ENCODE results near the gene CAPN10. TPM values are rescaled to one million over a fixed set of nuclear protein-coding genes. Genes with fewer than 3 reads are reported as not detected.

The CAPN10 gene
- total RNA-seq, 1 donor from 2014 or later: 24.9 TPM

DNA sequence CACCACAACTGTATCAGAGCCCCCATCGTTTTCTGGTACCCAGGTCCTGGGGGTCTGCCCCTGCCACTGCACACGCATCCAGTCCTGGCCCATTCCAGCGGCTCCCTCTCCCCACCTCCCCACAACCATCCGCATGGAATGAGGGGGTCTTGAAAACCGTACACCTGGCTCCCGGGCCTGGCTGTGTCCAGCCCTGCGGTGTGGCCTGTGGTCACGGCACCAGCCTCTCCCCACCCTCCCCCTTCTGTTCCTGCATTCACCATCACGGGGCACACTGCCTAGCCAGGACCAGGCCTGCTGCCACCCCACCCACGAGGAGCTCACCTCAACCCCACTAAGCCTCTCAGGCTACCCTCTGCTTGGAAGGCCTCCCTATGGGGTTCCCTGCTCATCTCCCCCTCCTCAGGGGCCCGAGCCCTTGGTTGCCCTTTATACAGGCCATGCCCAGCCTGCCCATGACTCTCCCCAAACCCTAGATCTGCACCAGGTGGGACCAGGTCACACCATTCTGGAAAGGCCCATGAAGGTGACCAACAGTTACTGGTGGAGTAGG, 50.1 kb downstream of the CAPN10 start:
- no peak for FAIRE-seq
- no peaks in the 10 kb centered on the region for H3K79me2 ChIP-seq (ENCODE audit: insufficient read depth, low read length)
- no peak overlapping the region for H3K9ac ChIP-seq (ENCODE audit: low read length)
- peaks cover 13% of the 10 kb centered on the region for H3K9me3 ChIP-seq (ENCODE audit: insufficient read depth, low read depth, low read length)
- no peak overlapping the region for H3K4me3 ChIP-seq (ENCODE audit: insufficient read depth, low read depth, low read length)
- no peaks in the 10 kb centered on the region for H3K36me3 ChIP-seq (ENCODE audit: insufficient read depth, low read length)
- no peaks in the 10 kb centered on the region for H4K20me1 ChIP-seq (ENCODE audit: insufficient read depth, low read length)
- Mint-ChIP-seq H3K27ac (ENCODE audit: unreplicated experiment) (no peak overlapping the region), H3K4me3 (ENCODE audit: unreplicated experiment) (no peak overlapping the region), H3K36me3 (ENCODE audit: low read depth, unreplicated experiment) (peaks cover 3% of the 10 kb centered on the region), H3K9me3 (ENCODE audit: unreplicated experiment) (peaks cover 28% of the 10 kb centered on the region), H3K27me3 (ENCODE audit: low read depth, unreplicated experiment) (peaks cover 42% of the 10 kb centered on the region), H3K4me1 (ENCODE audit: low read depth, unreplicated experiment) (no peaks in the 10 kb centered on the region)
- peaks cover 6% of the 10 kb centered on the region for H3K27me3 ChIP-seq (ENCODE audit: insufficient read depth, low read length)
- no peak overlapping the region for H2AFZ ChIP-seq (ENCODE audit: low read depth, low read length)
- H3K4me2 ChIP-seq (ENCODE audit: low read length): no peak overlapping the region
- H3K27ac ChIP-seq (ENCODE audit: low read depth, low read length): no peak overlapping the region
- H3K4me1 ChIP-seq (ENCODE audit: insufficient read depth, low read length): no peaks in the 10 kb centered on the region
- DNase-seq (ENCODE audit: low read depth): no peak
- TF ChIP-seq, protein P1, sequence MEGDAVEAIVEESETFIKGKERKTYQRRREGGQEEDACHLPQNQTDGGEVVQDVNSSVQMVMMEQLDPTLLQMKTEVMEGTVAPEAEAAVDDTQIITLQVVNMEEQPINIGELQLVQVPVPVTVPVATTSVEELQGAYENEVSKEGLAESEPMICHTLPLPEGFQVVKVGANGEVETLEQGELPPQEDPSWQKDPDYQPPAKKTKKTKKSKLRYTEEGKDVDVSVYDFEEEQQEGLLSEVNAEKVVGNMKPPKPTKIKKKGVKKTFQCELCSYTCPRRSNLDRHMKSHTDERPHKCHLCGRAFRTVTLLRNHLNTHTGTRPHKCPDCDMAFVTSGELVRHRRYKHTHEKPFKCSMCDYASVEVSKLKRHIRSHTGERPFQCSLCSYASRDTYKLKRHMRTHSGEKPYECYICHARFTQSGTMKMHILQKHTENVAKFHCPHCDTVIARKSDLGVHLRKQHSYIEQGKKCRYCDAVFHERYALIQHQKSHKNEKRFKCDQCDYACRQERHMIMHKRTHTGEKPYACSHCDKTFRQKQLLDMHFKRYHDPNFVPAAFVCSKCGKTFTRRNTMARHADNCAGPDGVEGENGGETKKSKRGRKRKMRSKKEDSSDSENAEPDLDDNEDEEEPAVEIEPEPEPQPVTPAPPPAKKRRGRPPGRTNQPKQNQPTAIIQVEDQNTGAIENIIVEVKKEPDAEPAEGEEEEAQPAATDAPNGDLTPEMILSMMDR (IDR thresholded peaks at IDR 0.05; ENCODE audit: insufficient read depth, low read depth, low read length): no peak
- no peak for TF ChIP-seq EZH2 (IDR thresholded peaks at IDR 0.05; ENCODE audit: insufficient read depth, low read length)

DNA sequence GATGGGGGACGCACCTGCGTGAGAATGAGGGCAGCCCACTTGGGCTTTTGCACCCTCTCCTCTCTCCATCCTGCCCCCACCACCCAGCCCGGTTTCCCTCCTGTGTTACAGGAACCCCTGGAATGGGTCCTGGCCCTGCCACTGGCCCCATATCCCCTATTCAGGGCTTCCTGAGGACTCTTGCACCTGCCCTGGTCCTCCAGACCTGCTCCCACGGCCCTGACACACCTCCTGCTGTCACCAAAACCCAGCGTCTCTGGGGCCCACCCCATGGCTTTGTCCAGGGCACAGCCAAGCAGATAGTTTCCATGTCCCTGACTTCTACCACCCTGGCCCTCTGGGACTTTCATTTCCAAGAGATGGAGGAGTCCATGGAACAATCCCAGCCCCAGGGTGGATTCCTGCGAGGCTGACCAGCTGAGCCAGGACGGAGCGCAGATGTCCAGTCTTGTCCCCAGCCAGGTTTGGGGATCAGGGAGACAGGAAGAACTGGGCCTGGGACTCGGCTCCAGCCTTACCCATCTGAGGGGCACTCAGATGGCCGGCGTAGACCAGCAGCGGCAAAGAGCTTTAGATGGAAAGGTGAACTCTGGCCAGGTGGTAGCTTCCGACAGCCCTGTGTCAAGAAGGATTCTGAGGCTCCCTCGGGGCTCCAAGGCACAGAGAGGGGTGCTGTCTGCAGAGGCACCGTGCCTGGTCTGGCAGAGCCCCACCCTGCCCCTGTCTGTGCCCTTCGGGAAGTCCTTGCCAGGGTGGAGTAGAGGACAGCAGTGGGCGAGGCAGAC, 50.8 kb downstream of the CAPN10 start:
- Histone ChIP-seq H3K79me2 (ENCODE audit: insufficient read depth, low read length) (no peaks in the 10 kb centered on the region), H3K9ac (ENCODE audit: low read length) (no peak overlapping the region), H2AFZ (ENCODE audit: low read depth, low read length) (no peak overlapping the region), H3K4me3 (ENCODE audit: insufficient read depth, low read depth, low read length) (no peak overlapping the region), H3K4me2 (ENCODE audit: low read length) (no peak overlapping the region), H3K36me3 (ENCODE audit: insufficient read depth, low read length) (no peaks in the 10 kb centered on the region), H3K4me1 (ENCODE audit: insufficient read depth, low read length) (no peaks in the 10 kb centered on the region), H4K20me1 (ENCODE audit: insufficient read depth, low read length) (no peaks in the 10 kb centered on the region), H3K27me3 (ENCODE audit: insufficient read depth, low read length) (peaks cover 6% of the 10 kb centered on the region), H3K27ac (ENCODE audit: low read depth, low read length) (no peak overlapping the region), H3K9me3 (ENCODE audit: insufficient read depth, low read depth, low read length) (peaks cover 10% of the 10 kb centered on the region)
- DNase-seq (ENCODE audit: low read depth) (no peak), FAIRE-seq (no peak)
- peaks cover 26% of the 10 kb centered on the region for H3K9me3 Mint-ChIP-seq (ENCODE audit: unreplicated experiment)
- H3K36me3 Mint-ChIP-seq (ENCODE audit: low read depth, unreplicated experiment): peaks cover 3% of the 10 kb centered on the region
- H3K4me3 Mint-ChIP-seq (ENCODE audit: unreplicated experiment): no peak overlapping the region
- no peak for TF ChIP-seq EZH2 (IDR thresholded peaks at IDR 0.05; ENCODE audit: insufficient read depth, low read length)
- TF ChIP-seq, protein P1 (IDR thresholded peaks at IDR 0.05; ENCODE audit: insufficient read depth, low read depth, low read length): no peak
- no peak overlapping the region for H3K27ac Mint-ChIP-seq (ENCODE audit: unreplicated experiment)
- no peaks in the 10 kb centered on the region for H3K4me1 Mint-ChIP-seq (ENCODE audit: low read depth, unreplicated experiment)
- peaks cover 42% of the 10 kb centered on the region for H3K27me3 Mint-ChIP-seq (ENCODE audit: low read depth, unreplicated experiment)

DNA sequence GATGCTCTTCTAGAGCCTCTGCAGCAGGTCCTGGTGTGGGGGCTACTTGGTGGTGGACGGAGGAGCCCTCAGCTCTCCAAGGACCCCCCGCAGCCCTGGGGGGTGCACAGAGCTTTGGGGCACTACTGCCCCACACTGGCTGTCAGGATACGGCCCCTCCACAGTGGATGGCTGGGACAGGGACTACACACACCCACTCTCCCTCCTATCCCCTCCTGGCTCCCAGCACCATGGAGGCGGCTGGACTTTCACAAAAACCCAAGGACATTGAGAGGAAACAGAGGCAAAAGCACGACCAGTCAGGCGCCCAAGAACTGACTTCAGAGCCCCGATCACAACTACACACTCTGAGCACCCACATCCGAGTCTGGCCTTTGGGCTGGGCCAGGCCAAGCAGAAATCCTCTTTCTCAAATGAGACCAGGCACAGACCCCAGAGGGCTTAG, 51.4 kb downstream of the CAPN10 start:
- H4K20me1 ChIP-seq (ENCODE audit: insufficient read depth, low read length): no peaks in the 10 kb centered on the region
- peaks cover 3% of the 10 kb centered on the region for H3K36me3 Mint-ChIP-seq (ENCODE audit: low read depth, unreplicated experiment)
- DNase-seq (ENCODE audit: low read depth) (no peak), FAIRE-seq (no peak)
- H3K9me3 Mint-ChIP-seq (ENCODE audit: unreplicated experiment): peaks cover 25% of the 10 kb centered on the region
- no peaks in the 10 kb centered on the region for H3K4me1 Mint-ChIP-seq (ENCODE audit: low read depth, unreplicated experiment)
- no peak overlapping the region for H3K4me3 Mint-ChIP-seq (ENCODE audit: unreplicated experiment)
- H3K9ac ChIP-seq (ENCODE audit: low read length): no peak overlapping the region
- no peaks in the 10 kb centered on the region for H3K79me2 ChIP-seq (ENCODE audit: insufficient read depth, low read length)
- H3K27ac Mint-ChIP-seq (ENCODE audit: unreplicated experiment): no peak overlapping the region
- peaks cover 41% of the 10 kb centered on the region for H3K27me3 Mint-ChIP-seq (ENCODE audit: low read depth, unreplicated experiment)
- TF ChIP-seq, protein P1 (IDR thresholded peaks at IDR 0.05; ENCODE audit: insufficient read depth, low read depth, low read length): no peak
- no peak for TF ChIP-seq EZH2 (IDR thresholded peaks at IDR 0.05; ENCODE audit: insufficient read depth, low read length)
- peaks cover 6% of the 10 kb centered on the region for H3K27me3 ChIP-seq (ENCODE audit: insufficient read depth, low read length)
- no peak overlapping the region for H3K4me2 ChIP-seq (ENCODE audit: low read length)
- H3K9me3 ChIP-seq (ENCODE audit: insufficient read depth, low read depth, low read length): peaks cover 7% of the 10 kb centered on the region
- no peak overlapping the region for H3K27ac ChIP-seq (ENCODE audit: low read depth, low read length)
- no peaks in the 10 kb centered on the region for H3K36me3 ChIP-seq (ENCODE audit: insufficient read depth, low read length)
- no peaks in the 10 kb centered on the region for H3K4me1 ChIP-seq (ENCODE audit: insufficient read depth, low read length)
- no peak overlapping the region for H2AFZ ChIP-seq (ENCODE audit: low read depth, low read length)
- no peak overlapping the region for H3K4me3 ChIP-seq (ENCODE audit: insufficient read depth, low read depth, low read length)
